ENCODE results near the gene HSPB8.

The HSPB8 gene

GRCh38 chr12:119171691-119172425 is 6.9 kb upstream of the HSPB8 start:
- DNase-seq = no peak

- no peak for DNase-seq
Observed at GRCh38 chr12:119175081-119175480, 3.6 kb upstream of the HSPB8 start.

- no peak for DNase-seq
Observed at GRCh38 chr12:119176267-119177055, 2.3 kb upstream of the HSPB8 start.

- no peak for DNase-seq
Observed at GRCh38 chr12:119177056-119177325, 1.7 kb upstream of the HSPB8 start.

GRCh38 chr12:119177724-119178380 is 879 bp upstream of the HSPB8 start:
- no peak for DNase-seq

- DNase-seq = no peak
Observed at GRCh38 chr12:119179335-119180021, 747 bp downstream of the HSPB8 start.

GRCh38 chr12:119180380-119181040 is 1.8 kb downstream of the HSPB8 start:
- no peak for DNase-seq

GRCh38 chr12:119181202-119181601 is 2.5 kb downstream of the HSPB8 start:
- DNase-seq = no peak

- DNase-seq = no peak
Observed at GRCh38 chr12:119181944-119182343, 3.2 kb downstream of the HSPB8 start.

- no peak for DNase-seq
Observed at GRCh38 chr12:119182701-119183493, 4.2 kb downstream of the HSPB8 start.

GRCh38 chr12:119183942-119184695 is 5.4 kb downstream of the HSPB8 start:
- DNase-seq = no peak

GRCh38 chr12:119195256-119195655 is 16.5 kb downstream of the HSPB8 start:
- no peak for DNase-seq

GRCh38 chr12:119198440-119198839 is 19.7 kb downstream of the HSPB8 start:
- DNase-seq = no peak

GRCh38 chr12:119200601-119201000 is 21.9 kb downstream of the HSPB8 start:
- no peak for DNase-seq

- no peak for DNase-seq
Observed at GRCh38 chr12:119201789-119202543, 23.2 kb downstream of the HSPB8 start.

- no peak for DNase-seq
Observed at GRCh38 chr12:119202544-119202943, 23.8 kb downstream of the HSPB8 start.

- no peak for DNase-seq
Observed at GRCh38 chr12:119204131-119204530, 25.4 kb downstream of the HSPB8 start.

GRCh38 chr12:119204671-119205285 is 26.0 kb downstream of the HSPB8 start:
- DNase-seq = no peak

GRCh38 chr12:119206348-119207062 is 27.8 kb downstream of the HSPB8 start:
- no peak for DNase-seq

All from activated CD4-positive, CD25-positive, alpha-beta regulatory T cell (primary cell).